Transverse colon (tissue), 4 donors: ENCODE results near the gene KCNK5. TPM values are rescaled to one million over a fixed set of nuclear protein-coding genes. Genes with fewer than 3 reads are reported as not detected.

Experiments used
- DNase-seq: peaks from one replicate; pipeline ENCODE4 v3.0.0-alpha.2; 2019
- H3K27ac ChIP-seq, 4 donors: fragments of 200-600 bp; sonication (generic); 2 replicates each; pipeline ENCODE4 v1.5.1; 2016 to 2018; ENCODE audit warnings: inconsistent platforms in 4 of 4
- H3K27me3 ChIP-seq: fragments of 200-600 bp; sonication (generic); 2 replicates; pipeline ENCODE4 v1.5.1; 2017; ENCODE audit warnings: inconsistent platforms
- H3K36me3 ChIP-seq, 4 donors: fragments of 200-600 bp; sonication (generic); 2 replicates each; pipeline ENCODE4 v1.5.1; 2017 to 2019; ENCODE audit warnings: inconsistent platforms in 4 of 4
- H3K4me1 ChIP-seq, 4 donors: fragments of 200-600 bp; sonication (generic); 2 replicates each; pipeline ENCODE4 v1.5.1; 2017 to 2020; ENCODE audit warnings: inconsistent platforms in 4 of 4
- H3K4me3 ChIP-seq, 4 donors: fragments of 200-600 bp; sonication (generic); 1 replicate in 1 of 4; 2 replicates in 3 of 4; pipeline versions ENCODE4 v1.5.1 to v1.6.1; 2017 to 2019; ENCODE audit warnings: inconsistent platforms in 4 of 4
- H3K9me3 ChIP-seq, 2 donors: fragments of 200-600 bp; sonication (generic); 2 replicates each; pipeline ENCODE4 v1.5.1; 2017 to 2019; ENCODE audit warnings: inconsistent platforms in 2 of 2
- EP300 ChIP-seq: sonication (generic); formaldehyde crosslinking; IDR thresholded peaks from one replicate; pipeline ENCODE4 v1.6.1; 2017; ENCODE audit warnings: antibody characterized with exemption, low read depth
- POLR2A ChIP-seq: fragments of 450-650 bp; IDR thresholded peaks from one replicate; pipeline ENCODE4 v1.6.1; 2016; ENCODE audit warnings: antibody characterized with exemption, mild to moderate bottlenecking, moderate library complexity
- POLR2AphosphoS5 ChIP-seq, 3 donors: sonication (generic); formaldehyde crosslinking; IDR thresholded peaks; one replicate each; pipeline ENCODE4 v1.6.1; 2016; ENCODE audit warnings: antibody characterized with exemption in 3 of 3
- WGBS, 2 donors: methylation state at CpG; one replicate each; pipeline ENCODE4 v1.1.5; 2018; ENCODE audit warnings: low coverage in 1 of 2; 5-methylcytosine and 5-hydroxymethylcytosine counted together
- in situ Hi-C, 4 donors: fragments of 200-750 bp; cut with MboI; loops; one replicate each; pipeline versions ENCODE4 v1.15.0 to v1.15.1; 2017; ENCODE audit warnings: low sequenced_read_pairs in 3 of 4, low pct_ligation_motif_present in 1 of 4, low pct_unique_long_range_greater_than_20kb in 1 of 4
- intact Hi-C: fragments of 100-400 bp; cut with DNase I; formaldehyde crosslinking; loops from one replicate; pipeline ENCODE4 v1.15.1; 2023; ENCODE audit warnings: low total_unique reads
- total RNA-seq, 4 donors: library from RNA; depleted of rRNA; stranded (reverse); fragments of >200 nt; gene quantifications; one replicate each; pipeline ENCODE4 v1.1.0, GENCODE V29; 2016
- TF ChIP-seq, protein P1 (sequence below), 5 experiments: fragments of 200-600 bp in 3 of 5; fragments of 450-650 bp in 2 of 5; sonication (generic) in 3 of 5; IDR thresholded peaks; 1 replicate in 2 of 5; 2 replicates in 3 of 5; pipeline ENCODE4 v1.5.1; 2016 to 2017; ENCODE audit warnings: antibody characterized with exemption in 5 of 5, inconsistent platforms in 3 of 5, mild to moderate bottlenecking in 2 of 5, moderate library complexity in 1 of 5

Gene KCNK5
- total RNA-seq, 4 donors from 2014 or later = 9.6 to 86.0 (median 64.5) TPM

DNA sequence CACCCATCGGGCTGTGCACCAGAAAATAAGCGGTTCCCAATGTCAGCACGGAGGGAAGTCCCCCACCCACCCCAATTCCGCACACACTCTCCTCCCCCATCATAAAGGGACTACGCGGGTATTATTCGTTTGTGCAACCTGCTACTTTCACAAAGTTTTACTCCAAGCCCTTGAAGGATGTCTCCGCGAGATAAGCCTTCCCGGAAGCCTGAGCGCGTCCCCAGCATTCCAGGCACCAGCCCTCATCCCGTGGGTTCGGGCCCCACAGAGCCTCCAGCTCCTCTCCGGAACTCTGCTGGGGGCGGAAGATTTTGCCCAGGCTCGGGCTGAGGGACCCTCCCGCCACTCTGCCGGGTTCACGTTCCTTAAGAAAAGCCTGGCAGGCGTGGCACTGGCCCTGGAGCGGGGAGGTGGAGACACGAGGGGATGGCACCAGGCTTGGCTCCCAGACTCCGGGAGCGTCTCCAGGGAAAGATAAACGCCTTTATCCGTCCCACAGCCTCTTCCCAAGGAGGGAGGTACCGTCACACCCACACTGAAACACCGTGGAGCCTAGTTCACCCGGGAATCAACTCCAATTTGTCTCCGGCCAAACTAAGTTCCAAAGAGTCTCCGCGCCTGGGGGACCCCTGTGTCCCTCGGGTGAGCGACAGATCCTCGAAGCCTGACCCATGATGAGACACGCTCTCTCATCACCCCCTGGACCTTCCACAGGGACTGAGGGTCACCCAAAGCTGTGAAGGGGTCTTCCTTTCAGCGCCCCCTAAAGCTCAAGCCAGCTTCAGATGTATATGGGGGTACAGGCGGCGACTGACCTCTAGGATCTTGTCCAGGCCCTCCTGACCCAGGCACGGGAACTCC lies 934 bp downstream of the KCNK5 start:
- TF ChIP-seq POLR2A = no peak
- TF ChIP-seq, protein P1, sequence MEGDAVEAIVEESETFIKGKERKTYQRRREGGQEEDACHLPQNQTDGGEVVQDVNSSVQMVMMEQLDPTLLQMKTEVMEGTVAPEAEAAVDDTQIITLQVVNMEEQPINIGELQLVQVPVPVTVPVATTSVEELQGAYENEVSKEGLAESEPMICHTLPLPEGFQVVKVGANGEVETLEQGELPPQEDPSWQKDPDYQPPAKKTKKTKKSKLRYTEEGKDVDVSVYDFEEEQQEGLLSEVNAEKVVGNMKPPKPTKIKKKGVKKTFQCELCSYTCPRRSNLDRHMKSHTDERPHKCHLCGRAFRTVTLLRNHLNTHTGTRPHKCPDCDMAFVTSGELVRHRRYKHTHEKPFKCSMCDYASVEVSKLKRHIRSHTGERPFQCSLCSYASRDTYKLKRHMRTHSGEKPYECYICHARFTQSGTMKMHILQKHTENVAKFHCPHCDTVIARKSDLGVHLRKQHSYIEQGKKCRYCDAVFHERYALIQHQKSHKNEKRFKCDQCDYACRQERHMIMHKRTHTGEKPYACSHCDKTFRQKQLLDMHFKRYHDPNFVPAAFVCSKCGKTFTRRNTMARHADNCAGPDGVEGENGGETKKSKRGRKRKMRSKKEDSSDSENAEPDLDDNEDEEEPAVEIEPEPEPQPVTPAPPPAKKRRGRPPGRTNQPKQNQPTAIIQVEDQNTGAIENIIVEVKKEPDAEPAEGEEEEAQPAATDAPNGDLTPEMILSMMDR (IDR thresholded peaks at IDR 0.05) = no peak
- H3K36me3 ChIP-seq = no peaks in the 10 kb centered on the region
- intact Hi-C loops (no loop called here), in situ Hi-C loops (no loop called here)
- H3K9me3 ChIP-seq = no peaks in the 10 kb centered on the region
- no peak for DNase-seq
- H3K4me1 ChIP-seq = peaks cover 8 to 78% (median 47%) of the 10 kb centered on the region in 4 donors
- H3K27me3 ChIP-seq = peaks cover 12% of the 10 kb centered on the region
- peak overlapping the region; percentile 67 to 76 (median 72) for H3K27ac ChIP-seq
- peak overlapping the region; percentile 16 to 75 (median 40) for H3K4me3 ChIP-seq
- 7 to 22% methylated on average over 3 to 41 of the region's 41 CpGs for WGBS, 2 donors

DNA sequence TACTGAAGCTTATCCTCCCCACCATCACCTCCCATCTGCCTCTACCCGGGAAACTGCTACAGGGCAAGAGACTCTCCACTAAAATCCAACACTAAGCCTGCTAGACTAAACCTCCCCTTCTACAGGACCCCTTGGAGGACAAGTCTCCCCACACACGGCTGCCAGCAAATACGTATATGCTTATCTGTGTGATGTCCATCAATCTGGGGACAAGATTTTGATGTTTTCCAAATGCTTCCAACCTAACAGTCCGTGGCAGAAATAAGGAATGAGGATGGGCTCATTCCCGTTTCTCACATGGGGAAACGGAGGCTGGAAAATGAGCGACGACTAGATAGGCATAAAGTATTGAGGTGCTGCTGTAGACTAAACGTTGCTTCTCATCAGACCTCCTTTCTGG lies 1.8 kb downstream of the KCNK5 start:
- no peaks in the 10 kb centered on the region for H3K36me3 ChIP-seq
- DNase-seq = no peak
- H3K9me3 ChIP-seq = no peaks in the 10 kb centered on the region
- TF ChIP-seq EP300 (no peak), POLR2A (no peak)
- TF ChIP-seq, protein P1 (IDR thresholded peaks at IDR 0.05) = no peak
- peaks cover 12% of the 10 kb centered on the region for H3K27me3 ChIP-seq
- peak overlapping the region in 3 of 4 donors; percentile 71 to 76 (median 74) for H3K27ac ChIP-seq
- intact Hi-C loops = no loop called here
- in situ Hi-C loops = no loop called here
- WGBS, 2 donors = 81% methylated on average over 9 of the region's 9 CpGs; no CpG with 5 or more reads in 1 of the 2 donors
- peak overlapping the region in 2 of 4 donors; percentile 36 to 75 for H3K4me3 ChIP-seq
- H3K4me1 ChIP-seq = peaks cover 8 to 77% (median 49%) of the 10 kb centered on the region in 4 donors

DNA sequence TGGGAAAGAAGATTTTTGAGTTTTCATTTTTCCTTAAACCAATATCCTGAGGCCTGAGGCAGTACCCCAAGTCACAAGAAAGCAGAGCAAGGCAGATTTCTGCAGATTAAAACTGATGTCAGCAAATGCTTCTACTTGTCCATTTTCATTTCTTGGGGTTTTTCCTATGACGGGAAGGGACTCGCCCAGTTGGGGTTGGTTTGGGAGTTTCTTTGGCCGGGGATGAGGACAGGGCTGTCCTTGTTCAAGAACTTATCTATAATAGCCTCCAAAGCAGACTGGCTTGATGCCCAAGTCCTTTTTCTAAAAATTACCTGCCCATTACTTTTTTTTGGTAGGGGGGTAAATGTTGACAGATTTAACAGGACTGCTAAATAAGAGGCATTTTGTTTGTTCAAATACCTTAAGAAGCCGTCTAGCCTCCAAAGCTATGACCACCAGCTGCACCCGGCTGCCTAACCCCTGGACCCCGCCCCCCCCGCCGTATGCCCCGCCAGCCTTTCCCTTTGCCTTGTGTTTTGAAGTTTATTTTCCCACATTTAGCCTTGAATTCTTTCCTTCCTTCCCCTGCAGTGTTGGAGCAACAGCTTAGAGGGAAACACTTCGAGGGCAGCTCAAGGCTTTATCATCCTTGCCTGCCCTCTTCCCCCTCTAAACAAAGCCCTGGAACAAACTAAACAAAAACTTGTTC lies 2.5 kb downstream of the KCNK5 start:
- DNase-seq = no peak
- Histone ChIP-seq H3K27ac (peak overlapping the region; percentile 56 to 76 (median 69)), H3K36me3 (no peaks in the 10 kb centered on the region), H3K4me1 (peaks cover 8 to 82% (median 49%) of the 10 kb centered on the region in 4 donors), H3K27me3 (peaks cover 12% of the 10 kb centered on the region), H3K9me3 (no peaks in the 10 kb centered on the region), H3K4me3 (peak overlapping the region in 2 of 4 donors; percentile 36 to 75)
- no peak for TF ChIP-seq POLR2A
- TF ChIP-seq, protein P1 (IDR thresholded peaks at IDR 0.05) = no peak
- TF ChIP-seq POLR2AphosphoS5 (IDR thresholded peaks at IDR 0.05) = no peak
- no peak for TF ChIP-seq EP300
- intact Hi-C loops = no loop called here
- WGBS, 2 donors = 62 to 71% methylated on average over 1 to 10 of the region's 10 CpGs
- in situ Hi-C loops = no loop called here

DNA sequence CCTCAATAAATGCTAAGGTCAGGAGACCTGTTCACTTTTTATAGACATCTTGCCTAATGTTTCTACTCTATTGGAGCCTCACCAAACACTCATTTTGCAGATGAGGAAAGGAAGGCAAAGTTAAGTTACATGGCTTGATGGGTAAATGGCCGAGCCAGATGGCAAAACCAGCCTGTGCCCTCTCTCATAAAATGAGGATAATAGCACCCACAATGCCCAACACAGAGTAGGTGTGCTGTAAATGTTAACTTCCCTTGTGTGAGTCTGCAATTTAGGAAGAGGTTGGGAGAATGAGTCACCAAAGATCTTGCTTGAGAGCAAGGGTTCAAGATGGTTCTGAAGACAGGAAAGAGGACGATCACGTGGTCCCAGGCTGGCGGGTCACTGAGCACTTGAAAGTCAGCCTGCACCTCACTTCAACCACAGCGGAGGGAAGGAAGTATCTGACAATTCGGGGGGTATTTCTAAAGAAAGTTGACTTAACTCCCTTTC lies 3.3 kb downstream of the KCNK5 start:
- intact Hi-C loops (no loop called here), in situ Hi-C loops (no loop called here)
- no peaks in the 10 kb centered on the region for H3K36me3 ChIP-seq
- TF ChIP-seq, protein P1 (IDR thresholded peaks at IDR 0.05) = no peak
- TF ChIP-seq POLR2A (no peak), EP300 (no peak), POLR2AphosphoS5 (IDR thresholded peaks at IDR 0.05) (no peak)
- peaks cover 8 to 88% (median 52%) of the 10 kb centered on the region in 4 donors for H3K4me1 ChIP-seq
- 42 to 65% methylated on average over 4 to 6 of the region's 6 CpGs for WGBS, 2 donors
- H3K27me3 ChIP-seq = peaks cover 12% of the 10 kb centered on the region
- H3K27ac ChIP-seq = peak overlapping the region; percentile 56 to 76 (median 69)
- no peak overlapping the region for H3K4me3 ChIP-seq
- no peak for DNase-seq
- no peaks in the 10 kb centered on the region for H3K9me3 ChIP-seq
